SH-SY5Y (cell line): ENCODE data around the gene GDPGP1.

Experiments used
- GATA2 ChIP-seq: IDR thresholded peaks from 2 replicates; pipeline ENCODE4 v1.6.1; 2011; ENCODE audit warnings: mild to moderate bottlenecking, low read depth, low read length
- GATA3 ChIP-seq: IDR thresholded peaks from 2 replicates; pipeline ENCODE4 v1.6.1; 2011; ENCODE audit warnings: low read depth, mild to moderate bottlenecking, low read length, moderate library complexity

DNA sequence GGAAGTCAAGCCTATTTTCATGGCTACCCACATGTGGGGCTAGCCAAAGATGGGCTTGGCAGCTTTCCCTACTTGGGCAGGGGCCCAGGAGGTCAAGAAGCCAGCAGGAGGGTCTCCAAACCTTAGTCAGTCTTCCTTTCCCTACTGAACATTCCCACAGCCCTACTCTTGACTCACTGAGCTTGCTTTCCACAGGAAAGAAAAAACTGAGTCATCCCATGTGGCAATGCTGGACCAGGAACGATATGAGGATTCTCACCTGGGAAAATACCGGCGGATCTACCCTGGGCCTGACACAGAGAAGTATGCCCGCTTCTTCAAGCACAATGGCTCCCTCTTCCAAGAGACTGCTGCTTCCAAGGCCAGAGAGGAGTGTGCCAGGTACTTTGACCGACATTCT, 27.8 kb downstream of the GDPGP1 start:
- TF ChIP-seq GATA2 (no peak), GATA3 (no peak)
